Activated naive CD4-positive, alpha-beta T cell treated with anti-CD3 and anti-CD28 coated beads, Interleukin-2, amount 50 U/mL, for 72 hours (primary cell): ENCODE data around the gene MYO5B. TPM values are rescaled to one million over a fixed set of nuclear protein-coding genes. Genes with fewer than 3 reads are reported as not detected.
"Not testable (repeated sequence)": the region's sequence is repeated elsewhere in the genome, so short reads cannot be mapped to it uniquely, and the experiment has no call there.

Source experiments
- ATAC-seq, 2 donors: fragments of 150-1000 bp; cut with Tn5 transposase; 2 replicates each; pipeline ENCODE4 v1.10.0; 2021; ENCODE audit warnings: mild to moderate bottlenecking in 2 of 2, moderate library complexity in 2 of 2
- DNase-seq, 2 donors: peaks; one replicate each; pipeline ENCODE4 v3.0.0; 2021 to 2022; ENCODE audit warnings: low spot score in 2 of 2
- H3K27ac Mint-ChIP-seq, 2 donors: one replicate each; pipeline ENCODE4 v1.8.0; 2022; ENCODE audit warnings: mild to moderate bottlenecking in 2 of 2, mixed read lengths in 2 of 2
- H3K36me3 Mint-ChIP-seq, 2 donors: one replicate each; pipeline ENCODE4 v1.8.0; 2022; ENCODE audit warnings: mixed read lengths in 2 of 2
- H3K9me3 Mint-ChIP-seq, 2 donors: one replicate each; pipeline ENCODE4 v1.8.0; 2022; ENCODE audit warnings: mixed read lengths in 2 of 2
- total RNA-seq, 2 donors: library from RNA; stranded (reverse); gene quantifications; one replicate each; pipeline ENCODE4 v1.2.3, GENCODE V29; 2022

Gene MYO5B
- total RNA-seq, 2 donors from 2014 or later, result 0.27 to 0.41 TPM

DNA sequence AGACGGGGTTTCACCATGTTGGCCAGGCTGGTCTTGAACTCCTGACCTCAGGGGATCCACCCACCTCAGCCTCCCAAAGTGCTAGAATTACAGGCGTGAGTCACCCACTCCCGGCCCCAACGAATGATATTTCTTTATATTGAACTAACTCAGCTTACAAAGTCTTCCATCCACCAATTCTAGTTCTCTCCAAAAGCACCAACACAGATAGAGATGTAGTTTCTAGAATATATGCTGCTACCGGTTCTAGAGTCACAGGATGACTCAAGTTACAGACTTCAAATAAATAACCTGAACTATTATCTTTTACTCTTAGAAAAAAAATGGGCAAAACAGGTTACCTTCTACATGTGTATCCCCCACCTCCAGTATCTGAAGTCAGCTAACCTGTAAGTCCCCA lies 390.9 kb downstream of the MYO5B start:
- peaks cover 9 to 19% of the 10 kb centered on the region in 2 donors for H3K36me3 Mint-ChIP-seq
- H3K9me3 Mint-ChIP-seq, result peaks cover under 1 to 6% of the 10 kb centered on the region in 2 donors
- no peak for DNase-seq
- no peak overlapping the region for H3K27ac Mint-ChIP-seq
- no peak for ATAC-seq

DNA sequence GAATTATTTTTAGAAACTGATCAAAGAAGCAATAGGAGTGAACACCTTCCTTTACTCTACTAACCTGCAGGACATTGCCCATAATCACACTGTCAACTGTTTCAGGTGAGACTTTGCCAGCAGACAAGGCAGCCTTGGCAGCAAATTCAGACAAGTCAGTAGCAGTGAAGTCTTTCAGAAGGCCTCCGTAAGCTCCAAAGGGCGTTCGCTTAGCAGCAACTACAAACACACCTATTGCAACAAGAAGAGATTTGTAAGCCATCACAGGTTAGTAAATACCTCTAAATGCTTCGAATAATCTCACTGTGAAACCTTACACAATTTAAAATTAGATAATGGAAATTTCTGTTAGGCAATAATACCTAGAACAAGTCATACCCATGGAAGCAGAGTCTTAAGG lies 392.3 kb downstream of the MYO5B start:
- Mint-ChIP-seq H3K36me3 (peaks cover 0 to 18% of the 10 kb centered on the region in 2 donors), H3K9me3 (no peaks in the 10 kb centered on the region), H3K27ac (no peak overlapping the region)
- ATAC-seq, result no peak
- DNase-seq, result no peak

GRCh38 chr18:49800491-49800890 lies 394.5 kb downstream of the MYO5B start:
- not testable (repeated sequence) for H3K36me3 Mint-ChIP-seq, H3K9me3 Mint-ChIP-seq, ATAC-seq, DNase-seq, H3K27ac Mint-ChIP-seq

DNA sequence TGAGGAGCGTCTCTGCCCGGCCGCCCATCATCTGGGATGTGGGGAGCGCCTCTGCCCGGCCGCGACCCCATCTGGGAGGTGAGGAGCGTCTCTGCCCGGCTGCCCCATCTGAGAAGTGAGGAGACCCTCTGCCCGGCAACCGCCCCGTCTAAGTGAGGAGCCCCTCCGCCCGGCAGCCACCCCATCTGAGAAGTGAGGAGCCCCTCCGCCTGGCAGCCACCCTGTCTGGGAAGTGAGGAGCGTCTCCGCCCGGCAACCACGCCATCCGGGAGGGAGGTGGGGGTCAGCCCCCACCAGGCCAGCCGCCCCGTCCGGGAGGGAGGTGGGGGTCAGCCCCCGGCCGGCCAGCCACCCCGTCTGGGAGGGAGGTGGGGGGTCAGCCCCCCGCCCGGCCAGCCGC lies 395.1 kb downstream of the MYO5B start:
- H3K9me3 Mint-ChIP-seq, ATAC-seq, DNase-seq, H3K27ac Mint-ChIP-seq: not testable (repeated sequence)
- H3K36me3 Mint-ChIP-seq, result peaks cover 0 to 12% of the 10 kb centered on the region in 2 donors

GRCh38 chr18:49798001-49798400 lies 396.9 kb downstream of the MYO5B start:
- no peak for ATAC-seq
- H3K27ac Mint-ChIP-seq, result no peak overlapping the region
- H3K9me3 Mint-ChIP-seq, result no peaks in the 10 kb centered on the region
- H3K36me3 Mint-ChIP-seq, result peaks cover 0 to 12% of the 10 kb centered on the region in 2 donors
- DNase-seq, result no peak

DNA sequence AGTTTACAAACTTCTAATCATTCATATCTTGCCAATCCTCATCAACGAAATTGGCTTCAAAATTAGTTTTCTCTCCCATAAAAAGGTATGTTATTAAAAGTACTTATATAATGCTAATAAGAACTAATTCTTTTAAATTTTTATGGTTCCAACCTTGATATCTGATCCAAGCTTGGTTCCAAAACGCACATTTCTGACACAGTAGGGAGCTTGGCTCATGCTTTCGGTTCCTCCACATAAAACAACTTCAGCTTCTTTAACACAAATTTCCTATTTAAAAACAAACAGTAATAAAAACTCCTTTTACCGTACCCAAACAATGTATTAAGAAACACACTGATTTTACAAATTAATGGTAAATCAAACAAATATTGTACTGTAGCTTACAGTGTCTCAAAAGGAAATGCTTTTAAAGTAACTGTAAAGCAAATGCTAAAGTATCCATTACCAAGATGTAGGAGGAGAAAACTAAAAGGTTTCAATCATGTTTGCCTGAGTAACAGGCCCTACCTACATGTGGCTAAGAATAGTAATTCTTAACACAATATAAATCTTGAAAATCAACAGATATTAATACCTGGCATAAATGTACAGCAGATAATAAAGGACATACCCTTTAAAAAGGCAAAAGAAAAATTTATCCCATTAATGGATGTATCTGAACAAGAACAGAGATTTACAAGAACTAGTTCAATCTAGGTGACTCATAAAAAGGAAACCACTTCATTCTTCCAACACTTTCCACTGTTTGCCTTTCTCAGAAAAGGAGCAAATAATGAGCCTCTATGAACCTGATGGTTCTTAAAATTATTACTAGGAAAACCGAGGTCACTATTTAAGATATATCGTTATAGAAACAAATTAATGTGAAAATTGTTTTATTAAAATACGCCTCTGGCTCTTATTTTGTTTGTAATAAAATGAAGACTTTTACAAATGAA lies 399.1 kb downstream of the MYO5B start:
- ATAC-seq, result no peak
- Mint-ChIP-seq H3K27ac (peak overlapping the region in 1 of 2 donors; percentile 14), H3K36me3 (peaks cover 8 to 20% of the 10 kb centered on the region in 2 donors)

GRCh38 chr18:49794743-49795142 lies 400.2 kb downstream of the MYO5B start:
- Mint-ChIP-seq H3K27ac (no peak overlapping the region), H3K36me3 (peaks cover 14 to 32% of the 10 kb centered on the region in 2 donors), H3K9me3 (no peaks in the 10 kb centered on the region)
- no peak for DNase-seq
- ATAC-seq, result no peak

More for the DNA sequence above, 399.1 kb downstream of the MYO5B start:
- no peak for DNase-seq
- H3K9me3 Mint-ChIP-seq, result no peaks in the 10 kb centered on the region

DNA sequence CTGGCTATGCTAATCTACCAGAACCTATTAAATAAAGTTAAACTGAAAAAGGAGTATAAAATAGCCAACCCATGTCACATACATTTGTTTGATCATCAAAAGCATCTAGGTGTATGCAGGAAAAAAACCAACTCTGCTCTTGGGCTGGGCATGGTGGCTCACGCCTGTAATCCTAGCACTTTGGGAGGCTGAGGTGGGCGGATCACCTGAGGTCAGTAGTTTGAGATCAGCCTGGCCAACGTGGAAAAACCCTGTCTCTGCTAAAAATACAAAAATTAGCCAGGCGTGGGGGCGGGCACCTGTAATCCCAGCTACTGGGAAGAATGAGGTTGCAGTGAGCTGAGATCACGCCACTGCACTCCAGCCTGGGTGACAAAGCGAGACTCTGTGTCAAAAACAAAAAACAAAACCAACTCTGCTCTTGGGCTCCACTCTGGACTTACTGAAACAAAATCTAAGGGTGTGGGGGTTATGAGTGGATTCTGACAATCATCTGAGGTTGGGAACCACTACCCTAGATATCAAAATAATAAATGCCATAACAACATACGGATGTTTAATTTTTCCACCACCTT lies 405.3 kb downstream of the MYO5B start:
- H3K9me3 Mint-ChIP-seq, DNase-seq: not testable (repeated sequence)
- Mint-ChIP-seq H3K36me3 (peaks cover 18 to 40% of the 10 kb centered on the region in 2 donors), H3K27ac (peak overlapping the region in 1 of 2 donors; percentile 69)
- ATAC-seq, result peak; percentile 70 to 73

DNA sequence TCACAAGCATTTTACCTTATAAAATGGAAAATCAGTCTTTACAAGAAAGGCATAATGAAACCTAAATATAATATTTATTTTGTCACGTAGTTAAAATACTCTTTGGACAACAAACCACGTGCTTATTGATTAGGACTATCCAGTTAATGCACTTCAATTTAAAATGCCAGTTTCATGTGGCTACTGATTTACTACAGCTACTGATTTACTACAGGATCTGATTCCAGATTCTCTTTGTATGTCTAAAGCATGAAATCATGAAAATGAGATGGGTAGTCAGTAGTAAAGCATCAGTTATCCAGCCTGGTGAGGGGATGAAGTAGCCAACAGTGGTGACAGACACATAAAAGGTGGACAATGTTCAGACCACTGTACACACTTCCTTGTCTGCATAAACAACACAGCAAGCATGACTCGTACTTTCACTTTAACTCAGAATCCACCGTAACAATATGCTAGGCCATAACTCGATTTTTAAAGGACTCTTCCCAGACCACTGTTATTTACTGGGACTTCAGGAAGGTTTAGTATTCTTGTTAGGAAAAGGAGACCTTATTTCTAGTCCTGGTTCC lies 406.5 kb downstream of the MYO5B start:
- Mint-ChIP-seq H3K36me3 (peaks cover 18 to 40% of the 10 kb centered on the region in 2 donors), H3K9me3 (no peaks in the 10 kb centered on the region), H3K27ac (peak overlapping the region in 1 of 2 donors; percentile 69)
- no peak for DNase-seq
- ATAC-seq, result peak; percentile 67 to 71

GRCh38 chr18:49786019-49786720 lies 408.8 kb downstream of the MYO5B start:
- Mint-ChIP-seq H3K9me3 (no peaks in the 10 kb centered on the region), H3K27ac (no peak overlapping the region), H3K36me3 (peaks cover 11 to 40% of the 10 kb centered on the region in 2 donors)
- ATAC-seq (no peak), DNase-seq (no peak)

GRCh38 chr18:49784427-49785185 lies 410.3 kb downstream of the MYO5B start:
- peaks cover 15 to 36% of the 10 kb centered on the region in 2 donors for H3K36me3 Mint-ChIP-seq
- H3K27ac Mint-ChIP-seq, result no peak overlapping the region
- ATAC-seq (no peak), DNase-seq (no peak)
- no peaks in the 10 kb centered on the region for H3K9me3 Mint-ChIP-seq

- not testable (repeated sequence) for DNase-seq, H3K9me3 Mint-ChIP-seq, H3K27ac Mint-ChIP-seq, ATAC-seq
- H3K36me3 Mint-ChIP-seq, result peaks cover 21 to 38% of the 10 kb centered on the region in 2 donors
Measured at GRCh38 chr18:49783631-49784030, 411.3 kb downstream of the MYO5B start.

DNA sequence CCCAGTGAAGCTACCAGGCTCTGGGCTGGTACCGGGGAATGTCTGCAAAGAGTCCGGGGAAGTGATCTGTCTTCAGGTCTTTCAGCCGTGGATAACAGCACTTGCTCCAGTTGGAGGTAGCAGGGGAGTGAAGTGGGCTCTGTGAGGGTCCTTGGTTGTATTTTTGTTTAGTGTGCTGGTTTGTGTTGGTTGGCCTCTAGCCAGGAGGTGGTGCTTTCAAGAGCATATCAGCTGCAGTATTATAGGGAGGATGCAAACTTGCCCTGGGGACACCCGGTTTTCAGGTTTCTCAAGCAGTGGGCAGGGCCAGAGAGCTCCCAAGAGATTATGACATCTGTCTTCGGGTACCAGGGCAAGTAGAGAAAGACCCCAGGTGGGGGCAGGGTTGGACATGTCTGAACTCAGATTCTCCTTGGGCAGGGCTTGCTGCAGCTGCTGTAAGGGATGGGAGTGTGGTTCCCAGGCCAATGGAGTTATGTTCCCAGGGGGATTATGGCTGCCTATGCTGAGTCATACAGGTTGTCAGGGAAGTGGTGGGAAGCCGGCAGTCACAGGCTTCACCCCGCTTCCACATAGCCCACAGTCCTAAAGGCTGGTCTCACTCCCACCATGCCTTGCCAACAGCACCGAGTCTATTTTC lies 416.0 kb downstream of the MYO5B start:
- no peak overlapping the region for H3K27ac Mint-ChIP-seq
- H3K36me3 Mint-ChIP-seq, result peaks cover 43 to 45% of the 10 kb centered on the region in 2 donors
- H3K9me3 Mint-ChIP-seq, result peaks cover 22 to 24% of the 10 kb centered on the region in 2 donors
- DNase-seq (no peak), ATAC-seq (no peak)
